ENCODE data around the gene SETD1A.

The SETD1A gene

DNA sequence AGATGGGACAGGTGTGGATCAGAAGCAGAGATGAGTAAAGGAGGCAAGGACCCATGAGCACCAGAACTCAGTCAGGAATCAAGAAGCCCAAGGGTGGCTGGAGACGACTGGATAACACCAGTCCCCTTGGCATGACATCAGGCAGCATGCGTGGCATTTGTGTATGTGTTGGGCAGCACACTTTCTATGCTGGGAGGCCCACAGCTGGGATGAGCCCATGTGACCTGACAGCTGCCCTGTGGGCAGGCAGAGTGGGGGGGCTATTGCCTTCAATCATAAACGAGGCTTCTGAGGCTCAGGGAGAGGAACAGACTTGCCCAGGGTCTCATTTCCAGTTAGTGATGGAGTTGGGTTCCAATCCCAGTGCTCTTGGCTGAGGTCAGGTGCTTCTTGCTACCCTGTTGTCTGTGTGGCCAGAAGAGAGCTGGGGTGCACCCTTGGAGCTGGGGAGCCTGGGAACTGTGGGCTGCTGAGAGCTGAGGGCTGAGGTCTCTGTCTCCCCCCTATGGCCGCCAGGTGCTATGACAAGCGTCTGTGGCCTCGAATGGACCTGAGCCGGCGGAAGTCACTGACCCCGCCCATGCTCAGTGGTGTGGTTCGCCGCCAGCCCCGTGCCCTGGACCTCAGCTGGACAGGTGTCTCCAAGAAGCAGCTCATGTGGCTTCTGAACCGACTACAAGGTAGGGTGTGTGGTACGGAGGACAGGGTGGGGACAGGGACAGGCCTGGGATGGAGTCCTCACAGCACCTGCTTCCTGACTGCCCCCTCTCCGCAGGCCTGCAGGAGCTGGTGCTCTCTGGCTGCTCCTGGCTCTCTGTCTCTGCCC is 15.7 kb upstream of the SETD1A start:
- Histone ChIP-seq H3K4me3 (ENCODE audit: low read length, poor library complexity, severe bottlenecking) (peak overlapping the region; percentile 8), H3K4me2 (ENCODE audit: low read depth, low read length, poor library complexity, severe bottlenecking) (peak overlapping the region; percentile 26), H4K20me1 (ENCODE audit: insufficient read depth, low read length, poor library complexity, severe bottlenecking) (no peaks in the 10 kb centered on the region), H3K9me2 (replicated peaks; ENCODE audit: low read depth, low read length) (no peaks in the 10 kb centered on the region), H3F3A (ENCODE audit: low read depth) (no peaks in the 10 kb centered on the region), H3K9me3 (ENCODE audit: insufficient read depth, low read depth, low read length) (no peaks in the 10 kb centered on the region), H3K27me3 (ENCODE audit: insufficient read depth, low read length, poor library complexity, severe bottlenecking) (no peaks in the 10 kb centered on the region), H3K9ac (ENCODE audit: low read depth, low read length, poor library complexity, severe bottlenecking) (no peak overlapping the region), H3K4me1 (ENCODE audit: insufficient read depth, low read length, poor library complexity, severe bottlenecking) (peaks cover 24% of the 10 kb centered on the region), H2AFZ (ENCODE audit: low read length) (no peak overlapping the region), H3K79me2 (ENCODE audit: insufficient read depth, low read length) (no peaks in the 10 kb centered on the region), H3K36me3 (ENCODE audit: insufficient read depth, low read length) (peaks cover 21% of the 10 kb centered on the region)
- TF ChIP-seq, protein P1, sequence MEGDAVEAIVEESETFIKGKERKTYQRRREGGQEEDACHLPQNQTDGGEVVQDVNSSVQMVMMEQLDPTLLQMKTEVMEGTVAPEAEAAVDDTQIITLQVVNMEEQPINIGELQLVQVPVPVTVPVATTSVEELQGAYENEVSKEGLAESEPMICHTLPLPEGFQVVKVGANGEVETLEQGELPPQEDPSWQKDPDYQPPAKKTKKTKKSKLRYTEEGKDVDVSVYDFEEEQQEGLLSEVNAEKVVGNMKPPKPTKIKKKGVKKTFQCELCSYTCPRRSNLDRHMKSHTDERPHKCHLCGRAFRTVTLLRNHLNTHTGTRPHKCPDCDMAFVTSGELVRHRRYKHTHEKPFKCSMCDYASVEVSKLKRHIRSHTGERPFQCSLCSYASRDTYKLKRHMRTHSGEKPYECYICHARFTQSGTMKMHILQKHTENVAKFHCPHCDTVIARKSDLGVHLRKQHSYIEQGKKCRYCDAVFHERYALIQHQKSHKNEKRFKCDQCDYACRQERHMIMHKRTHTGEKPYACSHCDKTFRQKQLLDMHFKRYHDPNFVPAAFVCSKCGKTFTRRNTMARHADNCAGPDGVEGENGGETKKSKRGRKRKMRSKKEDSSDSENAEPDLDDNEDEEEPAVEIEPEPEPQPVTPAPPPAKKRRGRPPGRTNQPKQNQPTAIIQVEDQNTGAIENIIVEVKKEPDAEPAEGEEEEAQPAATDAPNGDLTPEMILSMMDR (conservative IDR thresholded peaks at IDR 0.05; ENCODE audit: low read length) = peak; percentile 89
- no peak for TF ChIP-seq EZH2phosphoT487 (IDR thresholded peaks at IDR 0.05; ENCODE audit: borderline replicate concordance)

DNA sequence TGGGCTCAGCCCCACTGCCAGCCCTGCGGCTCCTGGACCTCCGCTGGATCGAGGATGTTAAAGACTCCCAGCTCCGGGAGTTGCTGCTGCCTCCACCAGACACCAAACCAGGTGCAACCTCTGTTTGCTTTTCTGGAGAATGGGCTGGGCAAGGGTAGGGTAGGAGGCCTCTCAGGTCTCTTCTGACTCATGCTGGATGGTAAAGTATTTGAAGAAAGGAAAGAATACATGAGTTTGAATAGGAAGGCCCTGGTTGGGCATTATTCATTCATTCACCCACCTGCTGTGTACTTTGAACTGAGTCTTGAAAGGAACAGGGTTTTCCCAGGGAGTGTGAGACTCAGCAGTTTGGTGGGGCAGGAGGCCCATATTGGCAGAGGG is 15.1 kb upstream of the SETD1A start:
- Histone ChIP-seq H3K9ac (ENCODE audit: low read depth, low read length, poor library complexity, severe bottlenecking) (no peak overlapping the region), H3F3A (ENCODE audit: low read depth) (no peaks in the 10 kb centered on the region), H4K20me1 (ENCODE audit: insufficient read depth, low read length, poor library complexity, severe bottlenecking) (no peaks in the 10 kb centered on the region), H3K9me2 (replicated peaks; ENCODE audit: low read depth, low read length) (no peaks in the 10 kb centered on the region), H3K4me2 (ENCODE audit: low read depth, low read length, poor library complexity, severe bottlenecking) (peak overlapping the region; percentile 26), H3K4me3 (ENCODE audit: low read length, poor library complexity, severe bottlenecking) (peak overlapping the region; percentile 8), H3K36me3 (ENCODE audit: insufficient read depth, low read length) (peaks cover 25% of the 10 kb centered on the region), H2AFZ (ENCODE audit: low read length) (no peak overlapping the region), H3K27me3 (ENCODE audit: insufficient read depth, low read length, poor library complexity, severe bottlenecking) (no peaks in the 10 kb centered on the region), H3K79me2 (ENCODE audit: insufficient read depth, low read length) (no peaks in the 10 kb centered on the region), H3K9me3 (ENCODE audit: insufficient read depth, low read depth, low read length) (no peaks in the 10 kb centered on the region), H3K4me1 (ENCODE audit: insufficient read depth, low read length, poor library complexity, severe bottlenecking) (peaks cover 18% of the 10 kb centered on the region)
- no peak for TF ChIP-seq EZH2phosphoT487 (IDR thresholded peaks at IDR 0.05; ENCODE audit: borderline replicate concordance)
- TF ChIP-seq, protein P1 (conservative IDR thresholded peaks at IDR 0.05; ENCODE audit: low read length) = no peak

DNA sequence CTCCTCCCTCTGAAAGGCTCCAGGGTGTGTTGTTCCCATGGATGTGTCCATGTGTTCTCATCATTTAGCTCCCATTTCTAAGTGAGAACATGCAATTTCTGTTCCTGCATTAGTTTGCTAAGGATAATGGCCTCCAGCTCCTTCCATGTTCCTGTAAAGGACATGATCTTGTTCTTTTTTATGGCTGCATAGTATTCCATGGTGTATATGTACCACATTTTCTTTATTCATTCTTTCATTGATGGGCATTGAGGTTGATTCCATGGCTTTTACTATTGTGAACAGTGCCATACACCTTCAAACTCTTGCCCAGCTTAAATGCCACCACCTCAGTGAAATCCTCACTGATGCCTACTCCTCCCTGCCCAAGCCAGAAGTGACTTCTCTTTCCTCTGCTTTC is 13.2 kb upstream of the SETD1A start:
- Histone ChIP-seq H3K4me1 (ENCODE audit: insufficient read depth, low read length, poor library complexity, severe bottlenecking) (peaks cover 17% of the 10 kb centered on the region), H3F3A (ENCODE audit: low read depth) (no peaks in the 10 kb centered on the region), H3K27me3 (ENCODE audit: insufficient read depth, low read length, poor library complexity, severe bottlenecking) (peaks cover 3% of the 10 kb centered on the region), H3K4me3 (ENCODE audit: low read length, poor library complexity, severe bottlenecking) (no peak overlapping the region), H2AFZ (ENCODE audit: low read length) (no peak overlapping the region), H4K20me1 (ENCODE audit: insufficient read depth, low read length, poor library complexity, severe bottlenecking) (no peaks in the 10 kb centered on the region), H3K9me3 (ENCODE audit: insufficient read depth, low read depth, low read length) (no peaks in the 10 kb centered on the region), H3K9me2 (replicated peaks; ENCODE audit: low read depth, low read length) (no peaks in the 10 kb centered on the region), H3K79me2 (ENCODE audit: insufficient read depth, low read length) (no peaks in the 10 kb centered on the region; the same call in 1 of the 2 replicates), H3K4me2 (ENCODE audit: low read depth, low read length, poor library complexity, severe bottlenecking) (no peak overlapping the region), H3K9ac (ENCODE audit: low read depth, low read length, poor library complexity, severe bottlenecking) (no peak overlapping the region), H3K36me3 (ENCODE audit: insufficient read depth, low read length) (peaks cover 25% of the 10 kb centered on the region)
- TF ChIP-seq EZH2phosphoT487 (IDR thresholded peaks at IDR 0.05; ENCODE audit: borderline replicate concordance) = no peak
- TF ChIP-seq, protein P1 (conservative IDR thresholded peaks at IDR 0.05; ENCODE audit: low read length) = no peak

Data from Loucy (cell line).